SK-N-SH (cell line): Measurements from ENCODE around the gene RAB4A. TPM values are rescaled to one million over a fixed set of nuclear protein-coding genes. Genes with fewer than 3 reads are reported as not detected.

Source experiments
- CTCF ChIA-PET: fragments of 300-600, 350-600 bp; formaldehyde crosslinking; extraction: SDS; loops from one replicate; lab custom pipeline; 2021; lab: Yijun Ruan, JAX
- POLR2A ChIA-PET: fragments of 350-600 bp; sonication (Branson Sonifier 250); formaldehyde crosslinking; extraction: SDS; loops from one replicate; lab custom pipeline; 2020; ENCODE audit warnings: antibody characterized with exemption, inconsistent platforms; lab: Yijun Ruan, JAX
- DNase-seq: peaks from one replicate; pipeline ENCODE4 v3.0.0; 2012
- H2AFZ ChIP-seq: fragments of 200-600 bp; sonication (generic); 2 replicates; pipeline ENCODE4 v1.8.1; 2016; ENCODE audit warnings: antibody characterized with exemption, mild to moderate bottlenecking, low read depth
- H3F3A ChIP-seq: fragments of 200-600 bp; sonication (generic); replicated peaks from 2 replicates; pipeline ENCODE3; 2016; ENCODE audit warnings: antibody characterized with exemption, mild to moderate bottlenecking; ENCODE audit not compliant: insufficient read depth
- H3K27ac ChIP-seq, 2 experiments: fragments of 200-500 bp in 1 of 2; fragments of 200-600 bp in 1 of 2; sonication (Bioruptor generic) in 1 of 2; sonication (generic), shearing (Covaris generic) in 1 of 2; 2 replicates each; pipeline versions ENCODE4 v1.5.1 to v1.6.1; 2014 to 2016; ENCODE audit warnings: low read depth in 2 of 2, inconsistent platforms in 1 of 2, low read length in 1 of 2, mild to moderate bottlenecking in 1 of 2, mixed read lengths in 1 of 2
- H3K27me3 ChIP-seq: fragments of 200-600 bp; sonication (generic), shearing (Covaris generic); 2 replicates; pipeline ENCODE4 v1.6.1; 2016; ENCODE audit warnings: mixed run types; ENCODE audit not compliant: insufficient read depth
- H3K36me3 ChIP-seq, 2 experiments: fragments of 200-500 bp in 1 of 2; fragments of 200-600 bp in 1 of 2; sonication (Bioruptor generic) in 1 of 2; sonication (generic) in 1 of 2; replicated peaks in 1 of 2; 2 replicates each; pipeline versions ENCODE3 to v1.5.1; 2014 to 2016; ENCODE audit warnings: low read length in 1 of 2, mild to moderate bottlenecking in 1 of 2; ENCODE audit not compliant: insufficient read depth in 2 of 2, control insufficient read depth in 1 of 2
- H3K4me1 ChIP-seq, 2 experiments: fragments of 200-500 bp in 1 of 2; fragments of 200-600 bp in 1 of 2; sonication (Bioruptor generic) in 1 of 2; sonication (generic), shearing (Covaris generic) in 1 of 2; 2 replicates each; pipeline versions ENCODE4 v1.5.1 to v1.6.1; 2014 to 2016; ENCODE audit warnings: low read depth in 1 of 2, low read length in 1 of 2, mixed run types in 1 of 2; ENCODE audit not compliant: insufficient read depth in 2 of 2, control insufficient read depth in 1 of 2
- H3K4me2 ChIP-seq: fragments of 200-600 bp; sonication (generic), shearing (Covaris generic); 2 replicates; pipeline ENCODE4 v1.6.1; 2017; ENCODE audit warnings: mixed run types
- H3K4me3 ChIP-seq, 2 experiments: fragments of 200-500 bp in 1 of 2; fragments of 200-600 bp in 1 of 2; sonication (Bioruptor generic) in 1 of 2; sonication (generic), shearing (Covaris generic) in 1 of 2; 2 replicates each; pipeline versions ENCODE4 v1.5.1 to v1.8.1; 2014 to 2016; ENCODE audit warnings: low read depth in 2 of 2, inconsistent platforms in 1 of 2, low read length in 1 of 2, mild to moderate bottlenecking in 1 of 2, mixed read lengths in 1 of 2, moderate library complexity in 1 of 2
- H3K79me2 ChIP-seq: fragments of 200-600 bp; sonication (generic); 2 replicates; pipeline ENCODE4 v1.8.1; 2017; ENCODE audit warnings: mild to moderate bottlenecking; ENCODE audit not compliant: insufficient read depth
- H3K9ac ChIP-seq: fragments of 200-600 bp; sonication (generic); 2 replicates; pipeline ENCODE4 v1.6.1; 2017; ENCODE audit warnings: mixed run types
- H3K9me2 ChIP-seq: fragments of 200-600 bp; sonication (generic); 2 replicates; pipeline ENCODE4 v1.6.1; 2017; ENCODE audit warnings: mixed run types
- H3K9me3 ChIP-seq: fragments of 200-600 bp; sonication (generic); 2 replicates; pipeline ENCODE4 v1.6.1; 2017; ENCODE audit warnings: mixed run types, mild to moderate bottlenecking, moderate library complexity
- H4K20me1 ChIP-seq: fragments of 200-600 bp; sonication (generic); 2 replicates; pipeline ENCODE4 v1.6.1; 2017; ENCODE audit warnings: mild to moderate bottlenecking, mixed run types; ENCODE audit not compliant: insufficient read depth
- CHD2 ChIP-seq: fragments of 150-350 bp; IDR thresholded peaks from 2 replicates; pipeline ENCODE4 v1.6.1; 2018; ENCODE audit warnings: low read length; ENCODE audit not compliant: partially characterized antibody
- CTCF ChIP-seq: fragments of 200-600 bp; sonication (generic); IDR thresholded peaks from 2 replicates; pipeline ENCODE4 v1.6.1; 2017; ENCODE audit warnings: antibody characterized with exemption, mild to moderate bottlenecking, moderate library complexity
- ELF1 ChIP-seq: IDR thresholded peaks from 2 replicates; pipeline ENCODE4 v1.4.0; 2012
- FOSL2 ChIP-seq: IDR thresholded peaks from 2 replicates; pipeline ENCODE4 v1.4.0; 2012; ENCODE audit warnings: low read depth, mild to moderate bottlenecking, moderate library complexity, borderline replicate concordance
- FOXJ3 ChIP-seq: sonication (generic); formaldehyde crosslinking; IDR thresholded peaks from 2 replicates; pipeline ENCODE4 v1.5.1; 2020; ENCODE audit warnings: mild to moderate bottlenecking, missing genetic modification reagents
- FOXM1 ChIP-seq: IDR thresholded peaks from 2 replicates; pipeline ENCODE4 v1.4.0; 2012; ENCODE audit warnings: low read depth, mild to moderate bottlenecking
- JUND ChIP-seq: IDR thresholded peaks from 2 replicates; pipeline ENCODE4 v1.4.0; 2012
- MEF2A ChIP-seq: IDR thresholded peaks from 2 replicates; pipeline ENCODE4 v1.4.0; 2012; ENCODE audit warnings: low read depth, borderline replicate concordance
- NFIC ChIP-seq: IDR thresholded peaks from 2 replicates; pipeline ENCODE4 v1.4.0; 2012; ENCODE audit warnings: borderline replicate concordance
- POLR2AphosphoS5 ChIP-seq: IDR thresholded peaks from 2 replicates; pipeline ENCODE4 v1.6.1; 2012; ENCODE audit warnings: low read depth, low read length
- RAD21 ChIP-seq: IDR thresholded peaks from 2 replicates; pipeline ENCODE4 v1.6.1; 2012; ENCODE audit warnings: mild to moderate bottlenecking, low read length
- RFX5 ChIP-seq: IDR thresholded peaks from 2 replicates; pipeline ENCODE4 v1.6.1; 2012; ENCODE audit warnings: mild to moderate bottlenecking, improper control_type of control experiment, low read length
- RXRA ChIP-seq: IDR thresholded peaks from 2 replicates; pipeline ENCODE4 v1.4.0; 2012; ENCODE audit warnings: low read depth, mild to moderate bottlenecking, borderline replicate concordance
- SIN3A ChIP-seq: IDR thresholded peaks from 2 replicates; pipeline ENCODE4 v1.6.1; 2012; ENCODE audit warnings: low read depth, mild to moderate bottlenecking, low read length, moderate library complexity, borderline replicate concordance
- TCF12 ChIP-seq: IDR thresholded peaks from 2 replicates; pipeline ENCODE4 v1.4.0; 2012
- WGBS: methylation state at CpG from one replicate; pipeline ENCODE4 v1.1.6; 2017; ENCODE audit warnings: low lambda C conversion rate; 5-methylcytosine and 5-hydroxymethylcytosine counted together
- polyA plus RNA-seq, 3 experiments: library from polyadenylated mRNA; depleted of rRNA; stranded (reverse); fragments of >200 nt; gene quantifications; 2 replicates each; pipeline ENCODE4 v1.2.3, GENCODE V29; 2012
- TF ChIP-seq, protein P1 (sequence below): IDR thresholded peaks from 2 replicates; pipeline ENCODE4; 2012
- TF ChIP-seq, protein P2 (sequence below): IDR thresholded peaks from 2 replicates; pipeline ENCODE4 v1.4.0; 2012; ENCODE audit warnings: low read depth, borderline replicate concordance
- TF ChIP-seq, protein P3 (sequence below): IDR thresholded peaks from 2 replicates; pipeline ENCODE4 v1.4.0; 2012; ENCODE audit warnings: low read depth
- TF ChIP-seq, protein P4 (sequence below): IDR thresholded peaks from 2 replicates; pipeline ENCODE4 v1.4.0; 2012; ENCODE audit warnings: low read depth, borderline replicate concordance

Gene RAB4A
- polyA plus RNA-seq, 1 of the 3 experiments (the other 2 are of a cell fraction) = 28.1 TPM

DNA sequence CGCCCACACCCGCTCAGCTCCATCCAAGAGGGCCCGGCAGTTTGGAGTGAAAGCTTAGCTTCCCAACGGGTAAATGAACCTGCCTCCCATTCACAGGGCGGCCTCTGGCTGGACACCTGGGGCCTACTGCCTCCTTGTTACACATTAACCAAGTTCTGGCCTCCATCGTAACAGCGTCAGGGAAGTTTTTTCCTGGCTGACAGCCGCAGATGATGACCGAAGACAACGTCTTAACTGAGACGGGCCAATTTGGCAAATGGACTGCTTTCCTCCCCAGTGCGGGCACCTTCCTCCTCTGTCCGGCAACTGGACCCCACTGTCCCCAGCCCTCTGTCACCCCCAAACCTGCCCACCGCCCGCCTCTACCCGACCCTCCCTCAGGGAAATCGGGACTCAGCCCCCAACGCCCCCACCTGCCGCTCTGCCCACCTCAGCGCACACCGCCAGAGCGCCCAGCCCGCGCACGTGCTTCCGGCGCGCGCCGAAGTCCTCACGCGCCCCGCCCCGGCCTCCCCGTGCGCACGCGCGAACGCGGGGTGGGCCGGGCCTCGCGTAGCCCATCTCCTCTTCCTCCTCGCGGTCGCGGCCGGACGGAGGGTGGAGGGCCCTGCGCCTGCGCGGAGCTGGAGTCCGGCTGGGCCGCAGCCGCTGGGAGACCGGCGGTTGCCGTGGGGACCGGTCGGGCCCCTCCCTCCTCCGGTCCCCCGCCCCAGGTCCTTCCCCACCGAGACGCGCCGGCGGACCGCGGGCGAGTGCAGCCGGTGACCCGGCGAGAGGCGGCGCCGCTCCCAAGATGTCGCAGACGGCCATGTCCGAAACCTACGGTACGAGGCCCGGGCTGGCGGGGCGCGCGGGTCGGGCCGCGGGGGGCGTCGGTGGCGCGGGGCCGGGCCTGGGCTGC, at the start of gene RAB4A (continued):
- TF ChIP-seq CTCF (no peak), FOXJ3 (CRISPR knock-in tag) (no peak), POLR2AphosphoS5 (peak; percentile 48; the same call in 1 of the 2 replicates), CHD2 (peak; percentile 24), SIN3A (no peak), MEF2A (no peak), RXRA (no peak)
- TF ChIP-seq, protein P1, sequence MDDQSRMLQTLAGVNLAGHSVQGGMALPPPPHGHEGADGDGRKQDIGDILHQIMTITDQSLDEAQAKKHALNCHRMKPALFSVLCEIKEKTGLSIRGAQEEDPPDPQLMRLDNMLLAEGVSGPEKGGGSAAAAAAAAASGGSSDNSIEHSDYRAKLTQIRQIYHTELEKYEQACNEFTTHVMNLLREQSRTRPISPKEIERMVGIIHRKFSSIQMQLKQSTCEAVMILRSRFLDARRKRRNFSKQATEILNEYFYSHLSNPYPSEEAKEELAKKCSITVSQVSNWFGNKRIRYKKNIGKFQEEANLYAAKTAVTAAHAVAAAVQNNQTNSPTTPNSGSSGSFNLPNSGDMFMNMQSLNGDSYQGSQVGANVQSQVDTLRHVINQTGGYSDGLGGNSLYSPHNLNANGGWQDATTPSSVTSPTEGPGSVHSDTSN = no peak
- TF ChIP-seq, protein P2, sequence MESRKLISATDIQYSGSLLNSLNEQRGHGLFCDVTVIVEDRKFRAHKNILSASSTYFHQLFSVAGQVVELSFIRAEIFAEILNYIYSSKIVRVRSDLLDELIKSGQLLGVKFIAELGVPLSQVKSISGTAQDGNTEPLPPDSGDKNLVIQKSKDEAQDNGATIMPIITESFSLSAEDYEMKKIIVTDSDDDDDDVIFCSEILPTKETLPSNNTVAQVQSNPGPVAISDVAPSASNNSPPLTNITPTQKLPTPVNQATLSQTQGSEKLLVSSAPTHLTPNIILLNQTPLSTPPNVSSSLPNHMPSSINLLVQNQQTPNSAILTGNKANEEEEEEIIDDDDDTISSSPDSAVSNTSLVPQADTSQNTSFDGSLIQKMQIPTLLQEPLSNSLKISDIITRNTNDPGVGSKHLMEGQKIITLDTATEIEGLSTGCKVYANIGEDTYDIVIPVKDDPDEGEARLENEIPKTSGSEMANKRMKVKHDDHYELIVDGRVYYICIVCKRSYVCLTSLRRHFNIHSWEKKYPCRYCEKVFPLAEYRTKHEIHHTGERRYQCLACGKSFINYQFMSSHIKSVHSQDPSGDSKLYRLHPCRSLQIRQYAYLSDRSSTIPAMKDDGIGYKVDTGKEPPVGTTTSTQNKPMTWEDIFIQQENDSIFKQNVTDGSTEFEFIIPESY = no peak
- TF ChIP-seq, protein P3, sequence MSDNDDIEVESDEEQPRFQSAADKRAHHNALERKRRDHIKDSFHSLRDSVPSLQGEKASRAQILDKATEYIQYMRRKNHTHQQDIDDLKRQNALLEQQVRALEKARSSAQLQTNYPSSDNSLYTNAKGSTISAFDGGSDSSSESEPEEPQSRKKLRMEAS = peak; percentile 99

DNA sequence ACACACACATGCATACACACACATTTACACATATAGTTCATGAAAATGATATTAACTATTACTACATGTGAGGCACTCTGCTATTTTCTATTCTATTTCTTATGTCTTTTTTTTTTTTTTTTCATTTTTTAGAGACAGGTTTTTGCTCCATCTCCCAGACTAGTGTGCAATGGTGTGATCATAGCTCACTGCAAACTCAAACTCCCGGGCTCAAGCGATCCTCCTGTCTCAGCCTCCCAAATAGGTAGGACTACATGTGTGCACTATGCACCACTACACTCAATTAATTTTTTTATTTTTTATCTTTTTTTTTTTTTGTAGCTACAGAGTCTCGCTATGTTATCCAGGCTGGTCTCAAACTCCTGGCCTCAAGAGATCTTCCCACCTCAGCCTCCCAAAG, 48.8 kb upstream of the RAB4A start:
- 96% methylated on average over 3 of the region's 3 CpGs for whole genome bisulfite sequencing
- ChIA-PET POLR2A (no interaction called here), CTCF (interaction anchor here (1.1 kb wide), 1 partner anchor 486 kb away, joined by 4 read pairs; the partner anchor contains the start of gene RHOU)
- Histone ChIP-seq H3K27me3 (no peaks in the 10 kb centered on the region), H3F3A (no peaks in the 10 kb centered on the region), H3K4me2 (no peak overlapping the region), H3K27ac (no peak overlapping the region), H2AFZ (no peak overlapping the region), H3K9me3 (no peaks in the 10 kb centered on the region), H3K79me2 (no peaks in the 10 kb centered on the region), H3K9me2 (no peaks in the 10 kb centered on the region), H3K4me1 (peaks cover 0 to 9% of the 10 kb centered on the region in 2 experiments; a peak in 1 of 4 replicates), H4K20me1 (no peaks in the 10 kb centered on the region), H3K9ac (no peak overlapping the region), H3K36me3 (no peaks in the 10 kb centered on the region), H3K4me3 (no peak overlapping the region)
- TF ChIP-seq SIN3A (no peak), TCF12 (no peak), JUND (no peak), RAD21 (no peak), MEF2A (no peak), ELF1 (no peak), FOXM1 (no peak), CHD2 (no peak), FOSL2 (no peak), RFX5 (no peak), POLR2AphosphoS5 (no peak), NFIC (no peak)
- TF ChIP-seq, protein P3 = no peak
- TF ChIP-seq, protein P4, sequence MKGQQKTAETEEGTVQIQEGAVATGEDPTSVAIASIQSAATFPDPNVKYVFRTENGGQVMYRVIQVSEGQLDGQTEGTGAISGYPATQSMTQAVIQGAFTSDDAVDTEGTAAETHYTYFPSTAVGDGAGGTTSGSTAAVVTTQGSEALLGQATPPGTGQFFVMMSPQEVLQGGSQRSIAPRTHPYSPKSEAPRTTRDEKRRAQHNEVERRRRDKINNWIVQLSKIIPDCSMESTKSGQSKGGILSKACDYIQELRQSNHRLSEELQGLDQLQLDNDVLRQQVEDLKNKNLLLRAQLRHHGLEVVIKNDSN = no peak
- DNase-seq = no peak
